WTC11 (cell line): ENCODE results near the gene LENG1. TPM values are rescaled to one million over a fixed set of nuclear protein-coding genes. Genes with fewer than 3 reads are reported as not detected.

Source experiments
- ATAC-seq: fragments of 200-7000 bp; cut with Tn5 transposase; 2 replicates; pipeline ENCODE4 v1.10.0; 2021; ENCODE audit warnings: mild to moderate bottlenecking, moderate library complexity
- CTCF ChIA-PET: fragments of 300-600 bp; sonication (Branson Sonifier 250); formaldehyde crosslinking; loops from one replicate; lab custom pipeline; 2021; ENCODE audit warnings: antibody characterized with exemption; lab: Charles Lee
- POLR2A ChIA-PET: fragments of 350-600 bp; sonication (Branson Sonifier 250); formaldehyde crosslinking; loops from one replicate; lab custom pipeline; 2021; ENCODE audit warnings: antibody characterized with exemption; lab: Charles Lee
- DNase-seq: peaks from one replicate; pipeline ENCODE4 v3.0.0; 2021; ENCODE audit warnings: low spot score
- H3K27ac Mint-ChIP-seq: 2 replicates; pipeline ENCODE4 v1.8.0; 2021; ENCODE audit warnings: mixed read lengths
- H3K27me3 Mint-ChIP-seq: 2 replicates; pipeline ENCODE4 v1.8.0; 2021; ENCODE audit warnings: low read depth, mild to moderate bottlenecking, moderate library complexity, mixed read lengths
- H3K36me3 Mint-ChIP-seq: 2 replicates; pipeline ENCODE4 v1.8.0; 2021; ENCODE audit warnings: mixed read lengths
- H3K4me1 Mint-ChIP-seq: 2 replicates; pipeline ENCODE4 v1.8.0; 2022; ENCODE audit warnings: mixed read lengths
- H3K4me3 Mint-ChIP-seq: 2 replicates; pipeline ENCODE4 v1.8.0; 2021; ENCODE audit warnings: mild to moderate bottlenecking, moderate library complexity, mixed read lengths
- H3K9me3 Mint-ChIP-seq: 2 replicates; pipeline ENCODE4 v1.8.0; 2021; ENCODE audit warnings: mixed read lengths
- ETV6 ChIP-seq: sonication (generic); formaldehyde crosslinking; IDR thresholded peaks from 2 replicates; pipeline ENCODE4 v1.8.1; 2022; ENCODE audit warnings: mild to moderate bottlenecking, missing genetic modification reagents
- FOXK1 ChIP-seq: sonication (generic); formaldehyde crosslinking; IDR thresholded peaks from 2 replicates; pipeline ENCODE4 v1.8.0; 2022; ENCODE audit warnings: mild to moderate bottlenecking, moderate library complexity, missing genetic modification reagents
- GABPB1 ChIP-seq: sonication (generic); formaldehyde crosslinking; IDR thresholded peaks from 2 replicates; pipeline ENCODE4 v1.8.1; 2023; ENCODE audit warnings: mild to moderate bottlenecking, missing genetic modification reagents
- GRHL2 ChIP-seq: fragments of 250-450 bp; sonication (Bioruptor Pico); IDR thresholded peaks from 2 replicates; pipeline ENCODE4 v1.8.0; 2022; ENCODE audit warnings: mild to moderate bottlenecking, moderate library complexity; ENCODE audit not compliant: insufficient replicate concordance, severe bottlenecking
- IRF2 ChIP-seq: sonication (generic); formaldehyde crosslinking; IDR thresholded peaks from 2 replicates; pipeline ENCODE4 v1.8.0; 2022; ENCODE audit warnings: low read depth, missing genetic modification reagents, borderline replicate concordance
- JAZF1 ChIP-seq: fragments of 250-450 bp; sonication (Bioruptor Pico); IDR thresholded peaks from 2 replicates; pipeline ENCODE4 v1.9.0; 2021; ENCODE audit warnings: moderate library complexity, mild to moderate bottlenecking, inconsistent platforms
- JUN ChIP-seq: sonication (generic); formaldehyde crosslinking; IDR thresholded peaks from 2 replicates; pipeline ENCODE4 v1.8.0; 2023; ENCODE audit warnings: mild to moderate bottlenecking, missing genetic modification reagents
- NR1H2 ChIP-seq: sonication (generic); formaldehyde crosslinking; IDR thresholded peaks from 2 replicates; pipeline ENCODE4 v1.9.0; 2021; ENCODE audit warnings: mild to moderate bottlenecking, moderate library complexity, missing genetic modification reagents
- SP1 ChIP-seq: sonication (generic); formaldehyde crosslinking; conservative IDR thresholded peaks from 2 replicates; pipeline ENCODE4 v1.8.1; 2022; ENCODE audit warnings: missing genetic modification reagents
- TEAD1 ChIP-seq: sonication (generic); formaldehyde crosslinking; IDR thresholded peaks from 2 replicates; pipeline ENCODE4 v1.8.0; 2022; ENCODE audit warnings: mild to moderate bottlenecking, missing genetic modification reagents
- TP53 ChIP-seq: sonication (generic); formaldehyde crosslinking; IDR thresholded peaks from 2 replicates; pipeline ENCODE4 v1.8.1; 2023; ENCODE audit warnings: mild to moderate bottlenecking, missing genetic modification reagents
- ZNF219 ChIP-seq: sonication (generic); formaldehyde crosslinking; IDR thresholded peaks from 2 replicates; pipeline ENCODE4 v1.8.0; 2023; ENCODE audit warnings: missing genetic modification reagents, mild to moderate bottlenecking, borderline replicate concordance
- ZNF396 ChIP-seq: fragments of 250-450 bp; sonication (Bioruptor Pico); IDR thresholded peaks from 2 replicates; pipeline ENCODE4 v1.8.0; 2021; ENCODE audit warnings: mild to moderate bottlenecking, moderate library complexity, borderline replicate concordance
- total RNA-seq: library from RNA; stranded (reverse); gene quantifications from 3 replicates; pipeline ENCODE4 v1.2.3, GENCODE V29; 2021
- TF ChIP-seq, protein P1 (sequence below): sonication (generic); formaldehyde crosslinking; IDR thresholded peaks from 2 replicates; pipeline ENCODE4 v1.8.1; 2023; ENCODE audit warnings: mild to moderate bottlenecking, missing genetic modification reagents
- TF ChIP-seq, protein P2 (sequence below): sonication (generic); formaldehyde crosslinking; IDR thresholded peaks from 2 replicates; pipeline ENCODE4 v1.8.0; 2022; ENCODE audit warnings: mild to moderate bottlenecking, missing genetic modification reagents
- TF ChIP-seq, protein P3 (sequence below): sonication (generic); formaldehyde crosslinking; IDR thresholded peaks from 2 replicates; pipeline ENCODE4 v1.8.1; 2023; ENCODE audit warnings: mild to moderate bottlenecking, moderate library complexity, missing genetic modification reagents
- TF ChIP-seq, protein P4 (sequence below): sonication (generic); formaldehyde crosslinking; IDR thresholded peaks from 2 replicates; pipeline ENCODE4 v1.8.0; 2023; ENCODE audit warnings: missing genetic modification reagents, mild to moderate bottlenecking, borderline replicate concordance
- TF ChIP-seq, protein P5 (sequence below): sonication (generic); formaldehyde crosslinking; IDR thresholded peaks from 2 replicates; pipeline ENCODE4 v1.8.1; 2022; ENCODE audit warnings: mild to moderate bottlenecking, moderate library complexity, missing genetic modification reagents

LENG1 gene
- total RNA-seq, 1 experiment from 2014 or later: 4.9 TPM

DNA sequence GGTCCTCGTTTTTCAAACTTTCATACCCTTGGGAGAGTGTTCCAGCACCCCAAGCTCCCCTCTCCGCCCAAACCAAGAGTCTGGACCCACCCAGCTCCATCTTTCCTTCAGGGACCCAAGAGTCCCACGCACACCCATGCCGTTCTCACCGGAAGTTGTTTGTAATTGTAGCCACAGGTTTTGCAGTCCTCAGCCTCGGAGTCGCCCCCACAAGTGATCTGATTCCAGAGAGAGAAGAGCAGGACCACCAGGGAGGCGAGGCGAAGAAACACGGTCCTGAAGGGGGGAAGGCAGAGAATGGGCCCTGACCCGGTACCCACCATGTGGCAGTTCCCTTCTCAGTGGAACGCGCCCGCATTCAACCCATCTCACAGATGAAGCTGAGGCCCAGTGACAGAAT lies 3.4 kb upstream of the LENG1 start:
- ATAC-seq (no peak), DNase-seq (no peak)
- peak overlapping the region; percentile 100 for H3K4me3 Mint-ChIP-seq
- H3K27ac Mint-ChIP-seq: no peak overlapping the region
- H3K27me3 Mint-ChIP-seq: peaks cover 43% of the 10 kb centered on the region
- no peaks in the 10 kb centered on the region for H3K9me3 Mint-ChIP-seq
- ChIA-PET POLR2A (interaction anchor here (1.4 kb wide), 1 partner anchor 10 kb away, joined by 4 read pairs; the partner anchor contains the start of gene TMC4), CTCF (interaction anchor here (0.6 to 2.9 kb wide), 2 partner anchors 10 to 26 kb away, joined by 3 to 14 read pairs; partner anchors contain the start of genes MBOAT7 and TMC4)
- TF ChIP-seq, protein P1, sequence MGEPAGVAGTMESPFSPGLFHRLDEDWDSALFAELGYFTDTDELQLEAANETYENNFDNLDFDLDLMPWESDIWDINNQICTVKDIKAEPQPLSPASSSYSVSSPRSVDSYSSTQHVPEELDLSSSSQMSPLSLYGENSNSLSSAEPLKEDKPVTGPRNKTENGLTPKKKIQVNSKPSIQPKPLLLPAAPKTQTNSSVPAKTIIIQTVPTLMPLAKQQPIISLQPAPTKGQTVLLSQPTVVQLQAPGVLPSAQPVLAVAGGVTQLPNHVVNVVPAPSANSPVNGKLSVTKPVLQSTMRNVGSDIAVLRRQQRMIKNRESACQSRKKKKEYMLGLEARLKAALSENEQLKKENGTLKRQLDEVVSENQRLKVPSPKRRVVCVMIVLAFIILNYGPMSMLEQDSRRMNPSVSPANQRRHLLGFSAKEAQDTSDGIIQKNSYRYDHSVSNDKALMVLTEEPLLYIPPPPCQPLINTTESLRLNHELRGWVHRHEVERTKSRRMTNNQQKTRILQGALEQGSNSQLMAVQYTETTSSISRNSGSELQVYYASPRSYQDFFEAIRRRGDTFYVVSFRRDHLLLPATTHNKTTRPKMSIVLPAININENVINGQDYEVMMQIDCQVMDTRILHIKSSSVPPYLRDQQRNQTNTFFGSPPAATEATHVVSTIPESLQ (CRISPR knock-in tag): no peak
- TF ChIP-seq JUN (CRISPR knock-in tag): no peak
- TF ChIP-seq GABPB1 (CRISPR knock-in tag): no peak
- TF ChIP-seq, protein P2, sequence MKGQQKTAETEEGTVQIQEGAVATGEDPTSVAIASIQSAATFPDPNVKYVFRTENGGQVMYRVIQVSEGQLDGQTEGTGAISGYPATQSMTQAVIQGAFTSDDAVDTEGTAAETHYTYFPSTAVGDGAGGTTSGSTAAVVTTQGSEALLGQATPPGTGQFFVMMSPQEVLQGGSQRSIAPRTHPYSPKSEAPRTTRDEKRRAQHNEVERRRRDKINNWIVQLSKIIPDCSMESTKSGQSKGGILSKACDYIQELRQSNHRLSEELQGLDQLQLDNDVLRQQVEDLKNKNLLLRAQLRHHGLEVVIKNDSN (CRISPR knock-in tag): no peak
- no peak for TF ChIP-seq ETV6 (CRISPR knock-in tag)
- TF ChIP-seq, protein P3, sequence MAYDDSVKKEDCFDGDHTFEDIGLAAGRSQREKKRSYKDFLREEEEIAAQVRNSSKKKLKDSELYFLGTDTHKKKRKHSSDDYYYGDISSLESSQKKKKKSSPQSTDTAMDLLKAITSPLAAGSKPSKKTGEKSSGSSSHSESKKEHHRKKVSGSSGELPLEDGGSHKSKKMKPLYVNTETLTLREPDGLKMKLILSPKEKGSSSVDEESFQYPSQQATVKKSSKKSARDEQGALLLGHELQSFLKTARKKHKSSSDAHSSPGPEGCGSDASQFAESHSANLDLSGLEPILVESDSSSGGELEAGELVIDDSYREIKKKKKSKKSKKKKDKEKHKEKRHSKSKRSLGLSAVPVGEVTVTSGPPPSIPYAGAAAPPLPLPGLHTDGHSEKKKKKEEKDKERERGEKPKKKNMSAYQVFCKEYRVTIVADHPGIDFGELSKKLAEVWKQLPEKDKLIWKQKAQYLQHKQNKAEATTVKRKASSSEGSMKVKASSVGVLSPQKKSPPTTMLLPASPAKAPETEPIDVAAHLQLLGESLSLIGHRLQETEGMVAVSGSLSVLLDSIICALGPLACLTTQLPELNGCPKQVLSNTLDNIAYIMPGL (CRISPR knock-in tag): no peak
- TF ChIP-seq TP53 (CRISPR knock-in tag): no peak
- TF ChIP-seq ZNF396 (CRISPR knock-in tag): no peak
- no peak for TF ChIP-seq GRHL2 (CRISPR knock-in tag)
- no peak for TF ChIP-seq ZNF219 (CRISPR knock-in tag)
- TF ChIP-seq TEAD1: no peak
- no peak for TF ChIP-seq JAZF1 (CRISPR knock-in tag)
- no peak for TF ChIP-seq NR1H2 (CRISPR knock-in tag)
- TF ChIP-seq FOXK1 (CRISPR knock-in tag): no peak
- H3K36me3 Mint-ChIP-seq: 0 out of 2 replicates have a peak, but pooled peaks cover 2% of the 10 kb centered on the region
- peaks cover 36% of the 10 kb centered on the region for H3K4me1 Mint-ChIP-seq

DNA sequence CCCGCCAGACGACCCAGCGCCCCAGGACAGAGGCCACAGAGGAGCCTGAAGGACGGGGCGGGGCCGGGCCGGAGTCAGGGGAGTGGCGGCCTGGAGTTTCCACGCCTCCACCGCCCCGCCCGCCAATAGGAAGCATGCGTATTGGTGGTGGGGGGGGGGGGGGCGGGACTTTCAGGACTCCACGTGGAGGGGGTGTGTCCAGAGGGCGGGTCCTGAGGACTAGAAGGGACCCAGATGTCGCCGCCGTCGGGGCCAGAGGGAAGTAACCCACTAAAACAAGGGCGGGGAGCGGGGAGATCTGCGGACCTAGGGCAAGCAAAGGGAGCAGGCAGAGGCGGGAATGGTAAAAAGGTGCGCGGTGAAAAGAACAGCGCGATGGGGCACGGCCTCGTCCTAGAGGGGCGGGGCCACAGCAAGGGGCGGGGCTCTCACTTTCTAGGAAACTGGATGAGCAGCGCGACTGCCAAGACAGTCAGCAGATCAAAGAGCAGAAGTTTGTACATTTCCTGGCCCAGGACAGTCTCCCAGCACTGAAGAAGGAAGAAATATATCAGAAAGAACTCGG lies 2.8 kb upstream of the LENG1 start:
- CTCF ChIA-PET: interaction anchor here (0.6 kb wide), 1 partner anchor 11 kb away, joined by 3 read pairs; the partner anchor contains the start of gene TMC4
- TF ChIP-seq IRF2: no peak
- TF ChIP-seq SP1: peak; percentile 61; the same call in 1 of the 2 replicates
- TF ChIP-seq, protein P4, sequence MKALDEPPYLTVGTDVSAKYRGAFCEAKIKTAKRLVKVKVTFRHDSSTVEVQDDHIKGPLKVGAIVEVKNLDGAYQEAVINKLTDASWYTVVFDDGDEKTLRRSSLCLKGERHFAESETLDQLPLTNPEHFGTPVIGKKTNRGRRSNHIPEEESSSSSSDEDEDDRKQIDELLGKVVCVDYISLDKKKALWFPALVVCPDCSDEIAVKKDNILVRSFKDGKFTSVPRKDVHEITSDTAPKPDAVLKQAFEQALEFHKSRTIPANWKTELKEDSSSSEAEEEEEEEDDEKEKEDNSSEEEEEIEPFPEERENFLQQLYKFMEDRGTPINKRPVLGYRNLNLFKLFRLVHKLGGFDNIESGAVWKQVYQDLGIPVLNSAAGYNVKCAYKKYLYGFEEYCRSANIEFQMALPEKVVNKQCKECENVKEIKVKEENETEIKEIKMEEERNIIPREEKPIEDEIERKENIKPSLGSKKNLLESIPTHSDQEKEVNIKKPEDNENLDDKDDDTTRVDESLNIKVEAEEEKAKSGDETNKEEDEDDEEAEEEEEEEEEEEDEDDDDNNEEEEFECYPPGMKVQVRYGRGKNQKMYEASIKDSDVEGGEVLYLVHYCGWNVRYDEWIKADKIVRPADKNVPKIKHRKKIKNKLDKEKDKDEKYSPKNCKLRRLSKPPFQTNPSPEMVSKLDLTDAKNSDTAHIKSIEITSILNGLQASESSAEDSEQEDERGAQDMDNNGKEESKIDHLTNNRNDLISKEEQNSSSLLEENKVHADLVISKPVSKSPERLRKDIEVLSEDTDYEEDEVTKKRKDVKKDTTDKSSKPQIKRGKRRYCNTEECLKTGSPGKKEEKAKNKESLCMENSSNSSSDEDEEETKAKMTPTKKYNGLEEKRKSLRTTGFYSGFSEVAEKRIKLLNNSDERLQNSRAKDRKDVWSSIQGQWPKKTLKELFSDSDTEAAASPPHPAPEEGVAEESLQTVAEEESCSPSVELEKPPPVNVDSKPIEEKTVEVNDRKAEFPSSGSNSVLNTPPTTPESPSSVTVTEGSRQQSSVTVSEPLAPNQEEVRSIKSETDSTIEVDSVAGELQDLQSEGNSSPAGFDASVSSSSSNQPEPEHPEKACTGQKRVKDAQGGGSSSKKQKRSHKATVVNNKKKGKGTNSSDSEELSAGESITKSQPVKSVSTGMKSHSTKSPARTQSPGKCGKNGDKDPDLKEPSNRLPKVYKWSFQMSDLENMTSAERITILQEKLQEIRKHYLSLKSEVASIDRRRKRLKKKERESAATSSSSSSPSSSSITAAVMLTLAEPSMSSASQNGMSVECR: no peak
- TF ChIP-seq, protein P5, sequence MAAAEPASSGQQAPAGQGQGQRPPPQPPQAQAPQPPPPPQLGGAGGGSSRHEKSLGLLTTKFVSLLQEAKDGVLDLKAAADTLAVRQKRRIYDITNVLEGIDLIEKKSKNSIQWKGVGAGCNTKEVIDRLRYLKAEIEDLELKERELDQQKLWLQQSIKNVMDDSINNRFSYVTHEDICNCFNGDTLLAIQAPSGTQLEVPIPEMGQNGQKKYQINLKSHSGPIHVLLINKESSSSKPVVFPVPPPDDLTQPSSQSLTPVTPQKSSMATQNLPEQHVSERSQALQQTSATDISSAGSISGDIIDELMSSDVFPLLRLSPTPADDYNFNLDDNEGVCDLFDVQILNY (CRISPR knock-in tag): no peak
- TF ChIP-seq, all 79 proteins: peak for 1
- no peaks in the 10 kb centered on the region for H3K9me3 Mint-ChIP-seq
- peaks cover 36% of the 10 kb centered on the region for H3K4me1 Mint-ChIP-seq
- H3K36me3 Mint-ChIP-seq: 0 out of 2 replicates have a peak, but pooled peaks cover 2% of the 10 kb centered on the region
- peak; percentile 87 for DNase-seq
- H3K4me3 Mint-ChIP-seq: peak overlapping the region; percentile 100
- peaks cover 43% of the 10 kb centered on the region for H3K27me3 Mint-ChIP-seq
- ATAC-seq: peak; percentile 13
- H3K27ac Mint-ChIP-seq: peak overlapping the region; percentile 95
- POLR2A ChIA-PET: no interaction called here
